Stimulated activated CD8-positive, alpha-beta memory T cell treated with anti-CD3 and anti-CD28 coated beads, Interleukin-7, amount 100 ng/mL, for 4 hours (primary cell): ENCODE results near the gene TMPRSS7.

Experiments used
- DNase-seq, 2 donors: peaks; one replicate each; pipeline ENCODE4 v3.0.0-alpha.2; 2020; ENCODE audit warnings: low read depth in 2 of 2

The TMPRSS7 gene

DNA sequence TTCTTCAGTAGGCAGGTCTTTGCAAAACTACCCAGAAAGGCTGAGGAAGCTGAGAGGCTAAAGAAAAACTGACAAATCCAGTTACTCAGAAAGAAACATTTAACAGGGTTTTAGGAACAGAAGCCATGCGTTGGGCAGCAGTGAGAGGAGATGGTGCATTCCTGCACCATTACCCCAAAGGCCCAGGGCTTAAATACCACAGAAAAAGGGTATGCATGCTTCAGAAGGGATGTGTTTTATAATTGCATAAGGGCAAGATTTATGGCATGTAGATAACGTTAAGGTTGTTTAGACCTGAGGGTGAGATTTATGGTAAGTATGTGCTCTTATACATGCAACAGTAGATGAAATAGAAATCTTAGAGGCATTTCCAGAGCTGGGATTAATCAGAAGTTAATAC lies 61.6 kb downstream of the TMPRSS7 start:
- DNase-seq, result no peak

- DNase-seq, result no peak
These were observed 62.8 kb downstream of the TMPRSS7 start for GRCh38 chr3:112097378-112097777.

DNA sequence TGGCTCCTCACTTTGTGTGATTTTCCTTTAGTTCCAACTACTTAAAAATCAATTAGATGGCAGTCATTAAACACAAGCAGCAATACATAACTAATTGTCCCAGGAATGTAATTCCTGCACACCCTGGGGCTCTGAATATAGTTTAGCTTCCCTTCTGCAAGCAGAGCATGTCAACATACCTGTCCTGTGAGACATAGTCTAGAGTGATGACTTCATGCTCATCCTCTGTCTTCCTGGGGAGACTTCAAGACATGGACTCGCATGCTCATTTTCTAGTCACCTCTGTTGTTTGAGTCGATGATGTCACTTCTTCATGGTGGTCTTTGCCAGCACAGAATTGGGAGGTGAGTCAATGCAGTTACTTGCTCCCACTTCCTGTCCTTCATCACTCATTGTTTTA lies 67.4 kb downstream of the TMPRSS7 start:
- no peak for DNase-seq

DNA sequence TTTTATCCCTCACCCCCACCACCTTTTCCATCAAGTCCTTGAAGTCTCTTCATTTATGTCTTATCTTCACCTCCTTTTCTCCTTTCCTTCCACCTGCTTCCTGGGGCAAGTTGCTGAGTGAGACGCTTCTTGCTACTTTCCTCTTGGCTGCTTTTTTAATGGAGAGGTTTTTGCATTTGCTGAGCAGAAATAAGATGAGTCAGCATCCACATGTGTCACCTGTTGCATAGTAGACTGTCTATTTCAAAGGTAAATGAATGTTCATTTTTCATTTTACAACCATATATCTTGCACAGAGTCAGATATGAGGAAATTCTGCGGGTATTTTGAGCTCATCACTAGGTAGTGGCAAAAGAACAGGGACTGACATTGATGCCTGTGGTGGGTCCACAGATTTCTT lies 70.2 kb downstream of the TMPRSS7 start:
- no peak for DNase-seq

- no peak for DNase-seq
These were observed 74.8 kb downstream of the TMPRSS7 start for GRCh38 chr3:112109322-112109721.

GRCh38 chr3:112111785-112112402 lies 77.4 kb downstream of the TMPRSS7 start:
- DNase-seq, result peak; percentile 29 to 43

- no peak for DNase-seq
These were observed 80.1 kb downstream of the TMPRSS7 start for GRCh38 chr3:112114576-112115160.

DNA sequence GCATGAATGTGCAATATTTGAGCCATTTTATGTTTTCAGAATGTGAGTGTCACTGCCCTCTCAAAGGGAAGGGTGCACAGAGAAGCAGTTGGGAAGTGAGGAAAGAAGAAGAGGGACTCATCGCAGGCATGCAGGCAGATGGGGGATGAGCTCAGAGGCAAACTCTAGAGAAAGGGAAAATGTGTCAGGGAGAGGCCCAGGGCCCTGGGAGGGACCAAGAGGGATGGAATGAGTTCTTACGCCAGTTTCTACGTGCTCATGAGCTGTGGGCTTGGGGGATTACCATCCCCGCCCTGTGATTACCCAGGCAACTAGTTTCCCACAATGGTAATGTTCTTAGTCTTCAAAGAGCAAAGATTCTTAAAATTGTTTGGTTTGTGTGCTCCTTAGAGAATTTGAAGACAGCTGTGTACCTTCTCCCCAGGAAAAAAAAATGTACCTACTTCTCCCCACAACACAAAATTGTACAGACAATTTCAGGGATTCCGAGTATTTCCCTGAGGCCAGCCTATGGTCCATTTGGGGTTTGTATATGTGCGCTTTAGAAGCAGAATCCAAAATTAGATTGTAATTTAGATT lies 80.7 kb downstream of the TMPRSS7 start:
- DNase-seq, result no peak

- DNase-seq, result no peak
These were observed 81.4 kb downstream of the TMPRSS7 start for GRCh38 chr3:112115806-112116383.

DNA sequence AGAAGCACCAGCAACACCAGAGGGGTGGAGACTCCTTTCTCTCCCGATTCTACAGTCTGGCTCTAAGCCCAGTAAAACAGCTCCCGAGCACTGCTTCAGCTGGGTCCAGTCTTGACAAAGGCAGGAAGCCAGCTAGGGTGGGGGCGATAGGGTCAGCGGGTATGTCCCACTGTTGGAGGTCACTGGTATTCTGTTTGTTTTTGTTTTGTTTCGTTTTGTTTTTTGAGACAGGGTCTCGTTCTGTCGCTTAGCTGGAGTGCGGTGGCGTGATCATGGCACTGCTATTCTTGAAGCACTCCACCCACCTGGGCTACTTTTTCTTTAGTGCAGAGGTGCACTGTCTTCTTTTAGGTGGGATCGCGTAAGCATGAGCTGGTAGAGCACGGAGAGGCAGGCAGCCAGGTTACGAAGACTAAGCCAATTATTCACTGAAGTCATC lies 82.2 kb downstream of the TMPRSS7 start:
- no peak for DNase-seq

DNA sequence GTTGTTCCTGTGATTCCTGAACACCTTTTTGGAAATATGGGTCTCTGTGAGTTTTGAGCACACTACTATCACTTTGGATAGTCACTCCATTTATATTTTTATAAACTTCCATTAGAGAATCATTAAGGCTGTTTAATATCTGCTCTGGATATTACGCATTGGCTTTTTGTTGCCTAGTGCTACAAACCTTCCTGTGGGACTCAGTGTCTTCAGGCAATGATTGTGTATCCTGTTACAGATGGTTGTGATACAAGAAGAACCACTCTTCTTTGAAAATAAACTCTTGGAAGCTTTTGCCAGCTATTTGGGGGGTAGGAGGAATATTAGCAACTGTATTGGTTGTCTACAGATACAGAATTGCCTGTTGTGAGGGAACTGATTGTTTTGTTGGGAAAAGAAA lies 82.9 kb downstream of the TMPRSS7 start:
- no peak for DNase-seq

GRCh38 chr3:112117841-112118571 lies 83.5 kb downstream of the TMPRSS7 start:
- DNase-seq, result no peak

GRCh38 chr3:112119962-112120836 lies 85.7 kb downstream of the TMPRSS7 start:
- DNase-seq, result no peak

DNA sequence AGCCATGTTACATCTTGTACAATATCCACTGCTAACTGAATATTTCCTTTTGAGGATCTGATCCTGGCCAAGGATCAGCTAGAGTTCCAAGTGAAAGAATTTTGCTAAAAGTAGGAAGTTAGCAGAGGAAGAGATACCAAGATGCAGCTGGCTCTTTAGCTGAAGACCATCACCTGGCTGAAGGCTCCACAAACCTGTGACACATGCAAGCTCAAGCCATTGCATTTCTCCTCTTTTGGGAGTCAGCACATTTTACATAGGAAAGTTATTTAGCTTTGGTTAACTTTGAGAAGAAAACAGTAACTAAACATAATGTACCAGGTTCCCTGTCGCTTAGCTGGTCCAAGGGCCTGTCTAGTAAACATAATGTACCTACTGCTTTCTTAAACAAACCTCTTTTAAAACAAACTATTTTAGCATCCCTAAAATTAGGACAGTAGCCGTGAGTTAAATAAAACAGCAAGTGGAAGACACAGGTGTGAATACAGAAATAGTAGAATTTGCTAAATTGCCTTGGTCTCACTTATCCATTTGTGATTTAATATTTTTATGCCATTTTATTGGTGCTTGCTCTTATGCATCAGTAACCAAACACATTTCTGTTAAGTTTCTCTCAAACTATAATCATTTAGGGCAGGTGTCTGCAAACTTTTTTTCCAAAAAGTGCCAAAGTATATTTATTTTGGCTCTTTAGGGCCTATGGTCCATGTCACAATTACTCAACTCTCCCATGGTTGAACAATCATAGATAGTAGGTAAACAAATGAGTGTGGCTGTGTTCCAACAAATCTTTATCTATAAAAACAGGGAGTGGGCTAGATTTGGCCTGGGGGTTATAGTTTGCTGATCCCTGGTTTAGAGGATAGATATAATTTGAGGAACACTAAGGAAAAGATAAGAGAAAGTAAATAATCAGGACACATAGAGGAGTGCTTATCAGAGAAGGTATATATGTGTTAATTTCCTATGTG lies 87.3 kb downstream of the TMPRSS7 start:
- DNase-seq, result no peak

- DNase-seq, result no peak
These were observed 88.3 kb downstream of the TMPRSS7 start for GRCh38 chr3:112122870-112123269.

- no peak for DNase-seq
These were observed 89.0 kb downstream of the TMPRSS7 start for GRCh38 chr3:112123548-112123947.

DNA sequence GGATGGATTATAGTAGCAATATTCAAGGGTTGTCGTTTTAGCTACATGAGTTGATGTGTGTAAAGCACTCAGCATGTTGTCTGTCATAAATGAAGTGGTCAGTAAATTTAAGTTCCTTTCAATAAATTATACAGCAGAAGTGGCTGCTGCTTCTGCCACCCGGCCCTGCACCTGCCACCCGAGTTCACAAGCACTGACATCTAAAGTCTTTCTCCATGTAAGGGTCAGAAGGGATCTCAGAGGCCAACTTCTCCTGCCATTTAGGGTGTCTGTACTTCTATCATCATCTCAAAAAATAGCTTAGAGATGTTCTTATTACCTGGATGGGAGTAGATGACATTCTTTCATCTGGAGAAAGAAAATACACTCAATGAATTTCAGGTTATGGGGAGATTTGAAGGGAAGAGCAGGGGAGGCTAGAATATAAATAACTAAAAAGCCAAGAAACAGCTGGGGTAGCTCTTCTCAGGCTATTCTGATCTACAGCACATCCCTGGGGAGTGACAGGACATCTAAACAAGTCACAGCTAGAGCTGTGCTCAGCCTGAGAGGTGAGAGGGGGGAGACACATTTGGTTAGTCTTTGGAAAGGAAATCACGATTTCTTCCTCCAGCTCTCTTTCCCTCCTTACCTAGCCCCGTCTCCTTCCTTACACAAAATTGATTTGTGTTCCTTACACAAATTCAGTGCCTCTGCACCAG lies 90.5 kb downstream of the TMPRSS7 start:
- no peak for DNase-seq

- no peak for DNase-seq
These were observed 92.0 kb downstream of the TMPRSS7 start for GRCh38 chr3:112126511-112126911.
